KMS-11 (cell line): ENCODE measurements around the gene GABARAPL2.
"Not testable (repeated sequence)": the region's sequence is repeated elsewhere in the genome, so short reads cannot be mapped to it uniquely, and the experiment has no call there.

Experiments
- H2AFZ ChIP-seq: fragments of 200-600 bp; sonication (generic); 2 replicates; pipeline ENCODE4 v1.6.1; 2016; ENCODE audit warnings: antibody characterized with exemption, mixed run types, low read depth
- H3K27ac ChIP-seq: fragments of 200-600 bp; sonication (generic); 2 replicates; pipeline ENCODE4 v1.6.1; 2016; ENCODE audit warnings: mild to moderate bottlenecking, mixed run types
- H3K27me3 ChIP-seq: fragments of 200-600 bp; sonication (generic); 2 replicates; pipeline ENCODE4 v1.6.1; 2017; ENCODE audit warnings: mild to moderate bottlenecking, low read depth, mixed run types, moderate library complexity; ENCODE audit not compliant: insufficient read depth
- H3K36me3 ChIP-seq: fragments of 200-600 bp; sonication (generic); 2 replicates; pipeline ENCODE4 v1.6.1; 2017; ENCODE audit warnings: mild to moderate bottlenecking, mixed run types; ENCODE audit not compliant: insufficient read depth
- H3K4me1 ChIP-seq: fragments of 200-600 bp; sonication (generic); 2 replicates; pipeline ENCODE4 v1.6.1; 2016; ENCODE audit warnings: mild to moderate bottlenecking, low read depth, mixed run types; ENCODE audit not compliant: poor library complexity, severe bottlenecking
- H3K4me2 ChIP-seq: fragments of 200-600 bp; sonication (generic); 2 replicates; pipeline ENCODE4 v1.7.0; 2016; ENCODE audit warnings: mild to moderate bottlenecking, mixed run types
- H3K4me3 ChIP-seq: fragments of 200-600 bp; sonication (generic); IDR thresholded peaks from 2 replicates; pipeline ENCODE4 v1.6.1; 2017; ENCODE audit warnings: low read depth, low read length, mixed read lengths; ENCODE audit not compliant: insufficient read depth
- H3K79me2 ChIP-seq: fragments of 200-600 bp; sonication (generic); 2 replicates; pipeline ENCODE4 v1.6.1; 2016; ENCODE audit warnings: low read depth, mixed run types; ENCODE audit not compliant: insufficient read depth
- H3K9ac ChIP-seq: fragments of 200-600 bp; sonication (generic); 2 replicates; pipeline ENCODE4 v1.6.1; 2016; ENCODE audit warnings: mild to moderate bottlenecking, mixed run types
- H4K20me1 ChIP-seq: fragments of 200-600 bp; sonication (generic); 2 replicates; pipeline ENCODE4 v1.6.1; 2016; ENCODE audit warnings: mild to moderate bottlenecking, mixed run types; ENCODE audit not compliant: insufficient read depth
- CTCF ChIP-seq: fragments of 200-600 bp; sonication (generic); conservative IDR thresholded peaks from 2 replicates; pipeline ENCODE4 v1.6.1; 2017; ENCODE audit warnings: low read depth, mild to moderate bottlenecking, antibody characterized with exemption, low read length, moderate library complexity, mixed read lengths

Gene GABARAPL2

GRCh38 chr16:75541236-75541635, 24.9 kb upstream of the GABARAPL2 start:
- no peak overlapping the region for H2AFZ ChIP-seq
- H3K27me3 ChIP-seq: no peaks in the 10 kb centered on the region
- H3K27ac ChIP-seq: no peak overlapping the region
- H3K9ac ChIP-seq: no peak overlapping the region
- no peaks in the 10 kb centered on the region for H3K4me1 ChIP-seq
- H3K4me3 ChIP-seq: no peak overlapping the region
- no peaks in the 10 kb centered on the region for H3K79me2 ChIP-seq
- H3K36me3 ChIP-seq: no peaks in the 10 kb centered on the region
- H3K4me2 ChIP-seq: no peak overlapping the region
- no peaks in the 10 kb centered on the region for H4K20me1 ChIP-seq
- TF ChIP-seq CTCF: no peak

- H3K4me1 ChIP-seq, H3K4me2 ChIP-seq, H3K36me3 ChIP-seq, H2AFZ ChIP-seq, H3K79me2 ChIP-seq, H3K4me3 ChIP-seq, H4K20me1 ChIP-seq, H3K27me3 ChIP-seq, H3K9ac ChIP-seq, H3K27ac ChIP-seq: not testable (repeated sequence)
Observed at GRCh38 chr16:75542462-75542861, 23.7 kb upstream of the GABARAPL2 start.

- H3K4me1 ChIP-seq, H2AFZ ChIP-seq, H3K27ac ChIP-seq, H3K4me2 ChIP-seq, H3K79me2 ChIP-seq, H3K27me3 ChIP-seq, H3K36me3 ChIP-seq, H3K9ac ChIP-seq, H3K4me3 ChIP-seq, H4K20me1 ChIP-seq: not testable (repeated sequence)
Observed at GRCh38 chr16:75545879-75546278, 20.3 kb upstream of the GABARAPL2 start.

- Histone ChIP-seq H3K27ac (no peak overlapping the region), H3K9ac (no peak overlapping the region), H3K36me3 (no peaks in the 10 kb centered on the region), H2AFZ (no peak overlapping the region), H3K4me3 (no peak overlapping the region), H3K4me1 (no peaks in the 10 kb centered on the region), H3K79me2 (no peaks in the 10 kb centered on the region), H3K27me3 (no peaks in the 10 kb centered on the region), H4K20me1 (no peaks in the 10 kb centered on the region), H3K4me2 (no peak overlapping the region)
- TF ChIP-seq CTCF: no peak
Observed at GRCh38 chr16:75546293-75546692, 19.9 kb upstream of the GABARAPL2 start.

GRCh38 chr16:75548456-75548855, 17.7 kb upstream of the GABARAPL2 start:
- not testable (repeated sequence) for H3K36me3 ChIP-seq

GRCh38 chr16:75550211-75550662, 15.9 kb upstream of the GABARAPL2 start:
- no peak overlapping the region for H2AFZ ChIP-seq
- no peaks in the 10 kb centered on the region for H4K20me1 ChIP-seq
- no peaks in the 10 kb centered on the region; the same call in 1 of the 2 replicates for H3K79me2 ChIP-seq
- H3K4me1 ChIP-seq: peaks cover 10% of the 10 kb centered on the region
- H3K27ac ChIP-seq: no peak overlapping the region
- H3K27me3 ChIP-seq: no peaks in the 10 kb centered on the region
- no peak overlapping the region for H3K4me2 ChIP-seq
- H3K4me3 ChIP-seq: no peak overlapping the region
- TF ChIP-seq CTCF: no peak
- H3K36me3 ChIP-seq: no peaks in the 10 kb centered on the region
- no peak overlapping the region for H3K9ac ChIP-seq

More at GRCh38 chr16:75548456-75548855, 17.7 kb upstream of the GABARAPL2 start:
- not testable (repeated sequence) for H3K4me2 ChIP-seq, H3K4me3 ChIP-seq, H3K27ac ChIP-seq, H3K79me2 ChIP-seq, H3K4me1 ChIP-seq, H3K9ac ChIP-seq, H4K20me1 ChIP-seq, H2AFZ ChIP-seq, H3K27me3 ChIP-seq
